ENCODE measurements around the gene RPS18. TPM values are rescaled to one million over a fixed set of nuclear protein-coding genes. Genes with fewer than 3 reads are reported as not detected.
A peak's percentile ranks its signal among the peaks of the same experiment; 100 is the strongest.

RPS18 gene
- total and polyA plus RNA-seq, 9 of the 15 experiments (the other 6 are each of a cell fraction or from before 2014, with no cell fraction given): 5,023 to 17,516 (median 8,131) TPM

DNA sequence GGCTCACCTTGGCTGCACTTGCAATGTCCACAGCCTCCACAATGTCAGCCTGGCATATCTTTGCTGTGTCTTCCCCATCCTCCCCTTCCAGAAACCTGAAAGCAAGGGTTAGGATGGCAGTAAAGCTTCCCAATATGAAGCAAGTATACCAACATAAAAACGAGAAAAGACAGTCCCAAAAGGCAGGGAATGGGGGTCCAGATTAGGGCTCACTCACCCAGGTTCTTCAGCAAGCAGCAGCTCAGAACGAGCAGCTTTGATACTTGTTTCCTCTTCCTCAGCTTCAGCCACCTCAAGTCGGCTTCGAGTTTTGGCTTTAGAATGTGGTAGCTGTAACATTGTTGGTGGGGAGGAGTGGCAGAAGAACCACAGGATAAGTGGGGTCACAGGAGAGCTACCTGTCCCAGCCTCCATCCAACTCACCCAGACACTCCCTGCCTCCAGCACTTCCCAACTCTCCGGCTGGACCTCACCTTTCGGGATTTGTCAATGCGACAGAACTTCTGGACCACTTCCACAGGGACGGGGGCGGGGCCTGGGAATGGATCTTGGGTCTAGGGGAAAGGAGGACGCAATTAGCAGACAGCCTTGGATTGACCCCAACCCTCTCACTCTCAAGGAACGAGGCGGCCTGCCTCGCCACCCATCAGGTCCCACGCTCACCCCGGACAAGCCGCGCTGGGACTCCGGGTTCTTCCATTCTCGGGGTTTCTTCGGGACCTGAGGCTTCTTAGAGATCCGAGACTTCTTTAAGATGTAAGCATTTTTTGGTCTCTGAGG lies 16.5 kb downstream of the RPS18 start:
- WGBS (ENCODE audit: insufficient coverage, low coverage, missing lambda C conversion rate): 3% methylated on average over 20 of the region's 21 CpGs
- Histone ChIP-seq H3K9ac (ENCODE audit: insufficient read depth in 1 of 2, low read depth in 2 of 2, low read length in 2 of 2) (peak overlapping the region; percentile 91 to 94), H3K36me3 (ENCODE audit: control insufficient read depth, insufficient read depth, low read length) (peaks cover 75% of the 10 kb centered on the region), H3K79me2 (ENCODE audit: control insufficient read depth, insufficient read depth, low read length) (peaks cover 45% of the 10 kb centered on the region), H3K27ac (ENCODE audit: extremely low read depth, low read depth, low read length) (peak overlapping the region; percentile 83; the same call in 2 of the 3 replicates), H3K4me1 (replicated peaks in 1 of 2; ENCODE audit: control insufficient read depth in 2 of 2, insufficient read depth in 2 of 2, low read length in 2 of 2) (peaks cover 13 to 24% of the 10 kb centered on the region in 2 experiments; a peak in 4 of 5 replicates), H3K9me1 (ENCODE audit: control insufficient read depth, insufficient read depth, low read length) (no peaks in the 10 kb centered on the region), H2AFZ (ENCODE audit: low read depth, low read length) (peak overlapping the region; percentile 99), H3K4me3 (peak overlapping the region; percentile 76), H3K9me3 (replicated peaks; ENCODE audit: control insufficient read depth, insufficient read depth, low read depth, low read length) (no peaks in the 10 kb centered on the region), H3K4me2 (ENCODE audit: insufficient read depth, low read length) (peak overlapping the region; percentile 98), H3K27me3 (ENCODE audit: control insufficient read depth in 2 of 2, insufficient read depth in 2 of 2, low read length in 2 of 2) (no peaks in the 10 kb centered on the region), H4K20me1 (replicated peaks; ENCODE audit: control insufficient read depth, insufficient read depth, low read length) (no peaks in the 10 kb centered on the region)
- no peak for ATAC-seq
- FAIRE-seq: peak; percentile 19
- BruUV-seq (replicated peaks): TSS peak; percentile 78
- ChIA-PET CTCF (ENCODE audit: low intra/inter-chr PET ratio) (interaction anchor here (0.7 kb wide), 1 partner anchor 165 kb away, joined by 3 read pairs; no protein-coding TSS in a partner anchor), POLR2A (interaction anchor here (0.5 to 7.1 kb wide), 12 partner anchors 9 to 447 kb away, joined by 3 to 90 read pairs (median 4); partner anchors contain the start of genes B3GALT4, CUTA, HSD17B8 and RGL2)
- DNase-seq (ENCODE audit: extremely low read depth in 1 of 4, low spot score in 3 of 4): peak in 2 of 4 experiments; percentile 41 to 45
- intact Hi-C loops (cut with micrococcal nuclease): no loop called here
- in situ Hi-C loops (cut with MboI): no loop called here
- peak; percentile 11; the same call in 1 of the 2 replicates for TF ChIP-seq KAT7 (CRISPR knock-in tag; IDR thresholded peaks at IDR 0.05; ENCODE audit: borderline replicate concordance)
- TF ChIP-seq GATAD2B (IDR thresholded peaks at IDR 0.05; ENCODE audit: borderline replicate concordance): no peak
- 0 out of 2 replicates have a peak, but pooled peaks have one; percentile 9 for TF ChIP-seq XRCC5 (IDR thresholded peaks at IDR 0.05; ENCODE audit: low read depth, low read length)
- no peak for TF ChIP-seq SMAD1 (IDR thresholded peaks at IDR 0.05; ENCODE audit: low read depth, low read length, partially characterized antibody)
- no peak for TF ChIP-seq ZNF175 (CRISPR knock-in tag; IDR thresholded peaks at IDR 0.05; ENCODE audit: low read depth)
- TF ChIP-seq KLF6 (CRISPR knock-in tag; IDR thresholded peaks at IDR 0.05; ENCODE audit: borderline replicate concordance): no peak
- TF ChIP-seq TEAD2 (tag; IDR thresholded peaks at IDR 0.05): no peak
- TF ChIP-seq ZNF165 (CRISPR knock-in tag; IDR thresholded peaks at IDR 0.05; ENCODE audit: borderline replicate concordance): no peak
- no peak for TF ChIP-seq CTBP1 (IDR thresholded peaks at IDR 0.05; ENCODE audit: borderline replicate concordance)
- TF ChIP-seq RFX7 (CRISPR knock-in tag; IDR thresholded peaks at IDR 0.05): no peak
- no peak for TF ChIP-seq SAP30 (IDR thresholded peaks at IDR 0.05; ENCODE audit: borderline replicate concordance, insufficient read depth, low read depth, low read length, poor library complexity, severe bottlenecking)
- no peak for TF ChIP-seq HEY1 (CRISPR knock-in tag; IDR thresholded peaks at IDR 0.05; ENCODE audit: borderline replicate concordance)
- TF ChIP-seq ZSCAN32 (CRISPR knock-in tag; IDR thresholded peaks at IDR 0.05): no peak
- TF ChIP-seq, protein P1, sequence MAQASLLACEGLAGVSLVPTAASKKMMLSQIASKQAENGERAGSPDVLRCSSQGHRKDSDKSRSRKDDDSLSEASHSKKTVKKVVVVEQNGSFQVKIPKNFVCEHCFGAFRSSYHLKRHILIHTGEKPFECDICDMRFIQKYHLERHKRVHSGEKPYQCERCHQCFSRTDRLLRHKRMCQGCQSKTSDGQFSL (CRISPR knock-in tag; IDR thresholded peaks at IDR 0.05): no peak
- TF ChIP-seq, protein P1 (tag; IDR thresholded peaks at IDR 0.05): no peak
- TF ChIP-seq HSF4 (CRISPR knock-in tag; IDR thresholded peaks at IDR 0.05; ENCODE audit: borderline replicate concordance): no peak
- TF ChIP-seq SMC3 (conservative IDR thresholded peaks at IDR 0.05; ENCODE audit: insufficient read depth, low read depth, low read length): no peak
- TF ChIP-seq, protein P2, sequence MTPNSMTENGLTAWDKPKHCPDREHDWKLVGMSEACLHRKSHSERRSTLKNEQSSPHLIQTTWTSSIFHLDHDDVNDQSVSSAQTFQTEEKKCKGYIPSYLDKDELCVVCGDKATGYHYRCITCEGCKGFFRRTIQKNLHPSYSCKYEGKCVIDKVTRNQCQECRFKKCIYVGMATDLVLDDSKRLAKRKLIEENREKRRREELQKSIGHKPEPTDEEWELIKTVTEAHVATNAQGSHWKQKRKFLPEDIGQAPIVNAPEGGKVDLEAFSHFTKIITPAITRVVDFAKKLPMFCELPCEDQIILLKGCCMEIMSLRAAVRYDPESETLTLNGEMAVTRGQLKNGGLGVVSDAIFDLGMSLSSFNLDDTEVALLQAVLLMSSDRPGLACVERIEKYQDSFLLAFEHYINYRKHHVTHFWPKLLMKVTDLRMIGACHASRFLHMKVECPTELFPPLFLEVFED (CRISPR knock-in tag; conservative IDR thresholded peaks at IDR 0.05): no peak
- TF ChIP-seq PPARD (CRISPR knock-in tag; IDR thresholded peaks at IDR 0.05): no peak

Data from K562 (cell line).